A549 (cell line): ENCODE data around the gene ANKRD33. TPM values are rescaled to one million over a fixed set of nuclear protein-coding genes. Genes with fewer than 3 reads are reported as not detected.

Experiments
- ATAC-seq, 2 experiments: fragments of 200-7000 bp in 1 of 2; fragments of >200 bp in 1 of 2; cut with Nextera tagmentation in 1 of 2; cut with Tn5 transposase in 1 of 2; 3 replicates each; pipeline versions ENCODE4 v1.8.0 to v1.9.1; 2018 to 2020; ENCODE audit warnings: mild to moderate bottlenecking in 1 of 2, moderate library complexity in 1 of 2
- CTCF ChIA-PET: fragments of 300-600 bp; sonication (Branson Sonifier 250); formaldehyde crosslinking; extraction: SDS; loops from one replicate; lab custom pipeline; 2021; ENCODE audit warnings: antibody characterized with exemption, inconsistent platforms; lab: Yijun Ruan, JAX
- POLR2A ChIA-PET: fragments of 350-600 bp; formaldehyde crosslinking; extraction: SDS; loops from one replicate; lab custom pipeline; 2021; ENCODE audit warnings: antibody characterized with exemption, inconsistent platforms; lab: Yijun Ruan, JAX
- DNase-seq, 2 experiments: peaks; one replicate each; pipeline versions ENCODE4 v3.0.0 to v3.0.0-alpha.2; 2011 to 2016; ENCODE audit warnings: low read depth in 1 of 2, low spot score in 1 of 2
- FAIRE-seq: peaks from 2 replicates; lab custom pipeline; 2011; peaks lifted over from hg19 to GRCh38; lab: Jason Lieb, UNC
- H3K27ac ChIP-seq, 2 experiments: fragments of >200 bp; sonication (Bioruptor Twin); formaldehyde crosslinking; 3 replicates each; pipeline ENCODE4 v1.5.1; 2016 to 2017
- H3K4me1 ChIP-seq: fragments of >200 bp; sonication (Bioruptor Twin); formaldehyde crosslinking; 3 replicates; pipeline ENCODE4 v1.6.1; 2016
- H3K4me2 ChIP-seq: fragments of >200 bp; sonication (Bioruptor Twin); formaldehyde crosslinking; 3 replicates; pipeline ENCODE4 v1.6.1; 2016
- H3K4me3 ChIP-seq: fragments of >200 bp; sonication (Bioruptor Twin); formaldehyde crosslinking; 3 replicates; pipeline ENCODE4 v1.5.1; 2016
- H3K9me3 ChIP-seq: fragments of >200 bp; sonication (Bioruptor Twin); formaldehyde crosslinking; 3 replicates; pipeline ENCODE4 v1.6.1; 2016
- BCL3 ChIP-seq: fragments of >200 bp; sonication (Bioruptor Twin); formaldehyde crosslinking; IDR thresholded peaks from 3 replicates; pipeline ENCODE4 v1.6.1; 2016
- BHLHE40 ChIP-seq: IDR thresholded peaks from 2 replicates; pipeline ENCODE4 v1.6.1; 2012; ENCODE audit warnings: low read depth, low read length, inconsistent platforms
- CBX2 ChIP-seq: fragments of 200-600 bp; sonication (generic); IDR thresholded peaks from 2 replicates; pipeline ENCODE4 v1.6.1; 2016; ENCODE audit warnings: low read depth, mild to moderate bottlenecking, borderline replicate concordance
- CBX8 ChIP-seq: fragments of 200-600 bp; sonication (generic); IDR thresholded peaks from 2 replicates; pipeline ENCODE4 v1.6.1; 2016
- CEBPB ChIP-seq, 2 experiments: fragments of >200 bp in 1 of 2; sonication (Bioruptor Twin) in 1 of 2; formaldehyde crosslinking in 1 of 2; IDR thresholded peaks; 2 replicates each; pipeline ENCODE4 v1.6.1; 2012 to 2016
- CTCF ChIP-seq: fragments of >200 bp; sonication (Bioruptor Twin); formaldehyde crosslinking; IDR thresholded peaks from 3 replicates; pipeline ENCODE4 v1.5.1; 2016
- EHF ChIP-seq: fragments of 250-450 bp; sonication (Bioruptor Pico); IDR thresholded peaks from 2 replicates; pipeline ENCODE4 v1.5.0; 2020; ENCODE audit warnings: mild to moderate bottlenecking
- EHMT2 ChIP-seq: fragments of 200-600 bp; sonication (generic); IDR thresholded peaks from 2 replicates; pipeline ENCODE4 v1.6.1; 2016; ENCODE audit warnings: antibody characterized with exemption, low read depth, mild to moderate bottlenecking, moderate library complexity
- ELK1 ChIP-seq: fragments of 150-350 bp; IDR thresholded peaks from 2 replicates; pipeline ENCODE4 v1.6.1; 2014; ENCODE audit warnings: low read depth, mild to moderate bottlenecking, low read length
- EP300 ChIP-seq, 2 experiments: fragments of >200 bp; sonication (Bioruptor Twin); formaldehyde crosslinking; IDR thresholded peaks; 2 replicates in 1 of 2; 3 replicates in 1 of 2; pipeline ENCODE4 v1.6.1; 2016 to 2017
- ESRRA ChIP-seq: fragments of 150-350 bp; IDR thresholded peaks from 2 replicates; pipeline ENCODE4 v1.6.1; 2014; ENCODE audit warnings: mild to moderate bottlenecking, low read length, borderline replicate concordance
- GATA3 ChIP-seq: IDR thresholded peaks from 2 replicates; pipeline ENCODE4 v1.6.1; 2012; ENCODE audit warnings: borderline replicate concordance
- HEYL ChIP-seq: fragments of 250-450 bp; sonication (Bioruptor Pico); IDR thresholded peaks from 2 replicates; pipeline ENCODE4 v1.8.0; 2021; ENCODE audit warnings: mild to moderate bottlenecking, moderate library complexity
- JUNB ChIP-seq: fragments of >200 bp; sonication (Bioruptor Twin); formaldehyde crosslinking; IDR thresholded peaks from 2 replicates; pipeline ENCODE4 v1.6.1; 2016
- KDM1A ChIP-seq: fragments of 200-600 bp; sonication (generic); IDR thresholded peaks from 2 replicates; pipeline ENCODE4 v1.6.1; 2016; ENCODE audit warnings: low read depth, mild to moderate bottlenecking
- KDM5A ChIP-seq: fragments of 200-600 bp; sonication (generic); IDR thresholded peaks from 2 replicates; pipeline ENCODE4 v1.6.1; 2016; ENCODE audit warnings: antibody characterized with exemption, mild to moderate bottlenecking
- MAFK ChIP-seq: fragments of 450-650 bp; IDR thresholded peaks from 2 replicates; pipeline ENCODE4 v1.6.1; 2014; ENCODE audit not compliant: partially characterized antibody
- NFE2L2 ChIP-seq: fragments of 150-350 bp; conservative IDR thresholded peaks from 2 replicates; pipeline ENCODE4 v1.6.1; 2014; ENCODE audit warnings: low read length
- PBX3 ChIP-seq: IDR thresholded peaks from 2 replicates; pipeline ENCODE4 v1.6.1; 2012
- PHF8 ChIP-seq: fragments of 200-600 bp; sonication (generic); IDR thresholded peaks from 2 replicates; pipeline ENCODE4 v1.6.1; 2016; ENCODE audit warnings: low read depth, mild to moderate bottlenecking, antibody characterized with exemption, moderate library complexity, borderline replicate concordance
- POLR2A ChIP-seq: IDR thresholded peaks from 2 replicates; pipeline ENCODE4 v1.6.1; 2012; ENCODE audit warnings: mild to moderate bottlenecking, low read length
- POLR2AphosphoS2 ChIP-seq: conservative IDR thresholded peaks from 2 replicates; pipeline ENCODE4 v1.6.1; 2012; ENCODE audit warnings: low read length, improper control_type of control experiment, inconsistent platforms
- RCOR1 ChIP-seq: fragments of 150-350 bp; IDR thresholded peaks from 2 replicates; pipeline ENCODE4 v1.6.1; 2014; ENCODE audit warnings: antibody characterized with exemption, low read length, low read depth
- SMC3 ChIP-seq: fragments of >200 bp; sonication (Bioruptor Twin); formaldehyde crosslinking; IDR thresholded peaks from 3 replicates; pipeline ENCODE4 v1.6.1; 2018; ENCODE audit warnings: inconsistent platforms
- TFCP2L1 ChIP-seq: fragments of 250-450 bp; sonication (Bioruptor Pico); IDR thresholded peaks from 2 replicates; pipeline ENCODE4 v1.5.0; 2021; ENCODE audit warnings: mild to moderate bottlenecking
- TP53 ChIP-seq: fragments of 250-450 bp; sonication (Bioruptor Pico); IDR thresholded peaks from 2 replicates; pipeline ENCODE4 v1.5.0; 2021; ENCODE audit warnings: mild to moderate bottlenecking, moderate library complexity
- ZC3H11A ChIP-seq: fragments of 450-650 bp; IDR thresholded peaks from 2 replicates; pipeline ENCODE4 v1.6.1; 2014; ENCODE audit warnings: antibody characterized with exemption, mild to moderate bottlenecking
- ZNF302 ChIP-seq: fragments of 250-450 bp; sonication (Bioruptor Pico); IDR thresholded peaks from 2 replicates; pipeline ENCODE4 v1.9.0; 2021; ENCODE audit warnings: inconsistent platforms, mild to moderate bottlenecking, moderate library complexity
- WGBS: methylation state at CpG from one replicate; pipeline ENCODE4 v1.1.6; 2017; ENCODE audit errors: missing lambda C conversion rate; 5-methylcytosine and 5-hydroxymethylcytosine counted together
- polyA plus RNA-seq, 4 experiments: library from polyadenylated mRNA; depleted of rRNA in 3 of 4; stranded (reverse); fragments of >200 nt; fragmentation: RNase III in 1 of 4; extraction: RNeasy Plus Mini Kit Qiagen cat#74134 plus additional on column Dnase treatment in 1 of 4; gene quantifications; 2 replicates in 3 of 4; 3 replicates in 1 of 4; pipeline ENCODE4 v1.2.3, GENCODE V29; 2011 to 2017

Gene ANKRD33
- polyA plus RNA-seq, 2 of the 4 experiments (the other 2 are of a cell fraction): not detected

- Histone ChIP-seq H3K4me3 (no peak overlapping the region), H3K4me2 (no peak overlapping the region), H3K4me1 (no peaks in the 10 kb centered on the region), H3K9me3 (no peaks in the 10 kb centered on the region), H3K27ac (no peak overlapping the region)
- DNase-seq (no peak), ATAC-seq (peak; percentile 29 to 30; a peak in 4 of 6 replicates)
- ChIA-PET CTCF (interaction anchor here (1.2 to 2.7 kb wide), 4 partner anchors 15 to 418 kb away, joined by 3 to 11 read pairs (median 5); no protein-coding TSS in a partner anchor), POLR2A (no interaction called here)
- WGBS: 38% methylated on average over 5 of the region's 5 CpGs
- TF ChIP-seq POLR2A: no peak
- TF ChIP-seq POLR2AphosphoS2: no peak
- TF ChIP-seq, all 56 proteins: peak for 0
- FAIRE-seq: no peak
Measured at GRCh38 chr12:51839310-51839947, 48.5 kb upstream of the ANKRD33 start.

- ATAC-seq (no peak), DNase-seq (no peak), FAIRE-seq (no peak)
- H3K9me3 ChIP-seq: no peaks in the 10 kb centered on the region
- POLR2A ChIA-PET: no interaction called here
- H3K4me2 ChIP-seq: no peak overlapping the region
- no peak overlapping the region for H3K4me3 ChIP-seq
- CTCF ChIA-PET: interaction anchor here (1.0 to 2.7 kb wide), 4 partner anchors 17 to 420 kb away, joined by 3 to 11 read pairs (median 6); no protein-coding TSS in a partner anchor
- WGBS: 57% methylated on average over 4 of the region's 6 CpGs
- no peak overlapping the region for H3K27ac ChIP-seq
- H3K4me1 ChIP-seq: no peaks in the 10 kb centered on the region
- TF ChIP-seq KDM5A (no peak), KDM1A (no peak), ZNF302 (CRISPR knock-in tag) (no peak), EP300 (IDR thresholded peaks at IDR 0.05) (no peak), BCL3 (no peak), ESRRA (no peak), BHLHE40 (no peak), HEYL (CRISPR knock-in tag) (no peak), POLR2AphosphoS2 (no peak), RCOR1 (no peak), MAFK (no peak), JUNB (no peak)
Measured at GRCh38 chr12:51840966-51841365, 46.9 kb upstream of the ANKRD33 start.

- DNase-seq (no peak), ATAC-seq (no peak)
- WGBS: 23% methylated on average over 6 of the region's 6 CpGs
- POLR2A ChIA-PET: no interaction called here
- TF ChIP-seq GATA3 (no peak), EHF (CRISPR knock-in tag) (no peak), SMC3 (no peak), HEYL (CRISPR knock-in tag) (no peak), JUNB (no peak), CBX2 (no peak), PHF8 (no peak), ELK1 (no peak), CBX8 (no peak), RCOR1 (no peak), PBX3 (no peak), EHMT2 (no peak), TP53 (no peak), TFCP2L1 (no peak), CTCF (no peak), CEBPB (IDR thresholded peaks at IDR 0.05) (no peak), NFE2L2 (no peak), POLR2AphosphoS2 (no peak), ZC3H11A (no peak)
- TF ChIP-seq, all 56 proteins: peak for 0
- CTCF ChIA-PET: interaction anchor here (1.3 to 2.0 kb wide), 2 partner anchors 12 to 22 kb away, joined by 8 to 9 read pairs; no protein-coding TSS in a partner anchor
- no peak for FAIRE-seq
- H3K27ac ChIP-seq: no peak overlapping the region
- H3K4me1 ChIP-seq: no peaks in the 10 kb centered on the region
- H3K9me3 ChIP-seq: no peaks in the 10 kb centered on the region
- H3K4me3 ChIP-seq: no peak overlapping the region
- H3K4me2 ChIP-seq: no peak overlapping the region
Measured at GRCh38 chr12:51841727-51842126, 46.2 kb upstream of the ANKRD33 start.
